HEK293 (cell line): ENCODE measurements around the gene DROSHA.
A peak's percentile ranks its signal among the peaks of the same experiment; 100 is the strongest.

Source experiments
- GLIS2 ChIP-seq: fragments of 450-650 bp; formaldehyde crosslinking; IDR thresholded peaks from 2 replicates; pipeline ENCODE4 v1.5.1; 2016; ENCODE audit warnings: missing biosample characterization, missing genetic modification characterization
- KLF17 ChIP-seq: fragments of 450-650 bp; formaldehyde crosslinking; IDR thresholded peaks from 2 replicates; pipeline ENCODE4 v1.5.1; 2016; ENCODE audit warnings: missing biosample characterization, missing genetic modification characterization
- KLF9 ChIP-seq: fragments of 450-650 bp; formaldehyde crosslinking; IDR thresholded peaks from 2 replicates; pipeline ENCODE4 v1.5.1; 2016; ENCODE audit warnings: missing biosample characterization, missing genetic modification characterization, low read depth
- PRDM4 ChIP-seq: fragments of 450-650 bp; formaldehyde crosslinking; IDR thresholded peaks from 2 replicates; pipeline ENCODE4 v1.5.1; 2017; ENCODE audit warnings: missing biosample characterization, missing genetic modification characterization
- SALL2 ChIP-seq: fragments of 450-650 bp; formaldehyde crosslinking; IDR thresholded peaks from 2 replicates; pipeline ENCODE4 v1.5.0; 2017; ENCODE audit warnings: missing biosample characterization, mild to moderate bottlenecking, missing genetic modification characterization, borderline replicate concordance
- SCRT2 ChIP-seq: fragments of 450-650 bp; formaldehyde crosslinking; IDR thresholded peaks from 2 replicates; pipeline ENCODE4 v1.5.1; 2016; ENCODE audit warnings: missing biosample characterization, missing genetic modification characterization
- SP7 ChIP-seq: fragments of 450-650 bp; formaldehyde crosslinking; IDR thresholded peaks from 2 replicates; pipeline ENCODE4 v1.5.1; 2016; ENCODE audit warnings: missing biosample characterization, missing genetic modification characterization
- ZBTB17 ChIP-seq: fragments of 450-650 bp; formaldehyde crosslinking; IDR thresholded peaks from 2 replicates; pipeline ENCODE4 v1.5.1; 2016; ENCODE audit warnings: missing biosample characterization, missing genetic modification characterization
- ZBTB21 ChIP-seq: fragments of 450-650 bp; formaldehyde crosslinking; IDR thresholded peaks from 2 replicates; pipeline ENCODE4 v1.5.1; 2017; ENCODE audit warnings: missing biosample characterization, missing genetic modification characterization
- ZFP37 ChIP-seq: fragments of 450-650 bp; formaldehyde crosslinking; IDR thresholded peaks from 2 replicates; pipeline ENCODE4 v1.5.1; 2016; ENCODE audit warnings: missing biosample characterization, missing genetic modification characterization
- ZNF140 ChIP-seq: fragments of 450-650 bp; formaldehyde crosslinking; IDR thresholded peaks from 2 replicates; pipeline ENCODE4 v1.5.1; 2016; ENCODE audit warnings: missing biosample characterization, missing genetic modification characterization
- ZNF184 ChIP-seq: fragments of 450-650 bp; IDR thresholded peaks from 2 replicates; pipeline ENCODE4 v1.5.1; 2018; ENCODE audit warnings: missing biosample characterization, mild to moderate bottlenecking, missing genetic modification characterization
- ZNF2 ChIP-seq: fragments of 450-650 bp; formaldehyde crosslinking; IDR thresholded peaks from 2 replicates; pipeline ENCODE4 v1.5.1; 2016; ENCODE audit warnings: missing biosample characterization, missing genetic modification characterization
- ZNF202 ChIP-seq: fragments of 450-650 bp; formaldehyde crosslinking; IDR thresholded peaks from 2 replicates; pipeline ENCODE4 v1.5.1; 2016; ENCODE audit warnings: missing biosample characterization, missing genetic modification characterization, borderline replicate concordance
- ZNF221 ChIP-seq: fragments of 450-650 bp; formaldehyde crosslinking; IDR thresholded peaks from 2 replicates; pipeline ENCODE4 v1.5.1; 2017; ENCODE audit warnings: missing biosample characterization, missing genetic modification characterization, borderline replicate concordance
- ZNF362 ChIP-seq: fragments of 450-650 bp; formaldehyde crosslinking; IDR thresholded peaks from 2 replicates; pipeline ENCODE4 v1.5.1; 2016; ENCODE audit warnings: missing biosample characterization, missing genetic modification characterization
- ZNF416 ChIP-seq: fragments of 450-650 bp; formaldehyde crosslinking; IDR thresholded peaks from 2 replicates; pipeline ENCODE4 v1.5.1; 2016; ENCODE audit warnings: missing biosample characterization, missing genetic modification characterization
- ZNF423 ChIP-seq: fragments of 450-650 bp; formaldehyde crosslinking; IDR thresholded peaks from 2 replicates; pipeline ENCODE4 v1.5.1; 2016; ENCODE audit warnings: missing biosample characterization, missing genetic modification characterization
- ZNF488 ChIP-seq: fragments of 450-650 bp; formaldehyde crosslinking; IDR thresholded peaks from 2 replicates; pipeline ENCODE4 v1.5.1; 2016; ENCODE audit warnings: missing biosample characterization, missing genetic modification characterization
- ZNF501 ChIP-seq: fragments of 450-650 bp; formaldehyde crosslinking; IDR thresholded peaks from 2 replicates; pipeline ENCODE4 v1.5.1; 2016; ENCODE audit warnings: missing biosample characterization, missing genetic modification characterization
- ZNF518A ChIP-seq: fragments of 450-650 bp; formaldehyde crosslinking; conservative IDR thresholded peaks from 2 replicates; pipeline ENCODE4 v1.5.1; 2016; ENCODE audit warnings: low read depth, missing biosample characterization, missing genetic modification characterization
- ZNF549 ChIP-seq: fragments of 450-650 bp; IDR thresholded peaks from 2 replicates; pipeline ENCODE4 v1.5.1; 2018; ENCODE audit warnings: missing biosample characterization, missing genetic modification characterization, mild to moderate bottlenecking, inconsistent platforms, moderate library complexity
- ZNF610 ChIP-seq: fragments of 450-650 bp; formaldehyde crosslinking; IDR thresholded peaks from 2 replicates; pipeline ENCODE4 v1.5.1; 2016; ENCODE audit warnings: missing biosample characterization, missing genetic modification characterization, borderline replicate concordance
- ZNF629 ChIP-seq: fragments of 450-650 bp; formaldehyde crosslinking; IDR thresholded peaks from 2 replicates; pipeline ENCODE4 v1.5.1; 2017; ENCODE audit warnings: missing biosample characterization, missing genetic modification characterization
- ZNF777 ChIP-seq: fragments of 450-650 bp; formaldehyde crosslinking; IDR thresholded peaks from 2 replicates; pipeline ENCODE4 v1.5.1; 2017; ENCODE audit warnings: missing biosample characterization, missing genetic modification characterization, borderline replicate concordance
- ZNF785 ChIP-seq: fragments of 450-650 bp; formaldehyde crosslinking; IDR thresholded peaks from 2 replicates; pipeline ENCODE4 v1.5.1; 2016; ENCODE audit warnings: missing biosample characterization, missing genetic modification characterization
- ZNF837 ChIP-seq: fragments of 450-650 bp; formaldehyde crosslinking; IDR thresholded peaks from 2 replicates; pipeline ENCODE4 v1.5.1; 2016; ENCODE audit warnings: missing biosample characterization, missing genetic modification characterization
- ZSCAN16 ChIP-seq: fragments of 450-650 bp; formaldehyde crosslinking; IDR thresholded peaks from 2 replicates; pipeline ENCODE4 v1.5.1; 2016; ENCODE audit warnings: missing biosample characterization, missing genetic modification characterization
- ZSCAN4 ChIP-seq: fragments of 450-650 bp; formaldehyde crosslinking; IDR thresholded peaks from 2 replicates; pipeline ENCODE4 v1.5.1; 2017; ENCODE audit warnings: missing biosample characterization, missing genetic modification characterization

DROSHA gene

GRCh38 chr5:31531888-31532547 is at the start of gene DROSHA, which contains the start of gene C5orf22 (continued):
- peak; percentile 81 for TF ChIP-seq GLIS2 (tag by site-specific recombination)
- peak; percentile 83 for TF ChIP-seq SCRT2
- TF ChIP-seq ZNF221 = no peak
- no peak for TF ChIP-seq ZNF423 (tag by site-specific recombination)
- no peak for TF ChIP-seq ZNF837 (tag by site-specific recombination)
- TF ChIP-seq ZNF629 = peak; percentile 22; the same call in 1 of the 2 replicates
- TF ChIP-seq ZNF140 (tag by site-specific recombination) = no peak
- no peak for TF ChIP-seq ZNF2 (tag by site-specific recombination)
- TF ChIP-seq ZNF416 = no peak
- TF ChIP-seq ZNF362 = peak; percentile 53; the same call in 1 of the 2 replicates
- TF ChIP-seq SALL2 = no peak
- peak; percentile 98 for TF ChIP-seq ZNF518A (tag by site-specific recombination)
- TF ChIP-seq KLF17 (tag by site-specific recombination) = 0 out of 2 replicates have a peak, but pooled peaks have one; percentile 22
- no peak for TF ChIP-seq ZNF488 (tag by site-specific recombination)
- TF ChIP-seq ZNF202 (tag by site-specific recombination) = no peak
- no peak for TF ChIP-seq ZBTB17
- TF ChIP-seq PRDM4 (tag by site-specific recombination) = no peak
- TF ChIP-seq ZSCAN16 = no peak
- no peak for TF ChIP-seq ZSCAN4 (tag by site-specific recombination)
- TF ChIP-seq KLF9 (tag by site-specific recombination) = 0 out of 2 replicates have a peak, but pooled peaks have one; percentile 9
- TF ChIP-seq ZBTB21 (tag by site-specific recombination) = no peak
- peak; percentile 59; the same call in 1 of the 2 replicates for TF ChIP-seq ZNF610 (tag by site-specific recombination)
- no peak for TF ChIP-seq ZNF785 (tag by site-specific recombination)
- TF ChIP-seq ZFP37 (tag by site-specific recombination) = no peak; the same call in 1 of the 2 replicates
- no peak; the same call in 1 of the 2 replicates for TF ChIP-seq ZNF501 (tag by site-specific recombination)
- no peak for TF ChIP-seq ZNF549
- no peak for TF ChIP-seq ZNF184
- 0 out of 2 replicates have a peak, but pooled peaks have one; percentile 43 for TF ChIP-seq SP7
- TF ChIP-seq ZNF777 = no peak
